Measurements from ENCODE around the gene SUCLG1. TPM values are rescaled to one million over a fixed set of nuclear protein-coding genes. Genes with fewer than 3 reads are reported as not detected.

SUCLG1 gene
- total RNA-seq, 4 donors from 2014 or later = 61.1 to 96.8 (median 92.6) TPM

DNA sequence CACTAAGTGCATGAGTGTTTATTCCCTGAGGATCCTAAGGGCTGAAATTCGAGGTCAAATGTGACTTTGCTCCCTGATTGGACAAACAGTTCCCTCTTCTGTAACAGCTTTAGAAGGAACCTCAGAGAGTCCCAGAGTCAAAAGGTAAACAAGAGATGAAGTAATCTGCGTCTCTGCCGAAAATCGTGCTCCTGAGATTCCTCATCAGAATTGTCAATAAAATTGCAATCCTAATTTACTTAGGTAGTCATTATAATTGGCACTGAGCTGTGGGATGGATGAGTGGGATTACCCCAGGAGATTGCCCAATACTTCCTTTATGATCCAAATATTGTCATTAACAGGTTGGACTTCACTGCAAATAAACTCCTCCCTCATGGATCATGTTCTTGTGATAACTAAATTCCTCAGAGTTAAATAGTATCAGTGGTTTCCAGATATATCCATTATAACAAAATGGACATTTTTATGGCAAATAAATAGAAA is 907 bp upstream of the SUCLG1 start:
- H3K27me3 ChIP-seq = no peaks in the 10 kb centered on the region
- peak overlapping the region in 3 of 4 donors; percentile 92 to 95 (median 94) for H3K27ac ChIP-seq (replicated peaks in 1 of 4)
- 12% methylated on average over 4 of the region's 4 CpGs for WGBS
- no peaks in the 10 kb centered on the region for H3K36me3 ChIP-seq
- intact Hi-C loops (cut with DNase I) = no loop called here
- TF ChIP-seq EP300 (IDR thresholded peaks at IDR 0.05) = no peak
- TF ChIP-seq, protein P1, sequence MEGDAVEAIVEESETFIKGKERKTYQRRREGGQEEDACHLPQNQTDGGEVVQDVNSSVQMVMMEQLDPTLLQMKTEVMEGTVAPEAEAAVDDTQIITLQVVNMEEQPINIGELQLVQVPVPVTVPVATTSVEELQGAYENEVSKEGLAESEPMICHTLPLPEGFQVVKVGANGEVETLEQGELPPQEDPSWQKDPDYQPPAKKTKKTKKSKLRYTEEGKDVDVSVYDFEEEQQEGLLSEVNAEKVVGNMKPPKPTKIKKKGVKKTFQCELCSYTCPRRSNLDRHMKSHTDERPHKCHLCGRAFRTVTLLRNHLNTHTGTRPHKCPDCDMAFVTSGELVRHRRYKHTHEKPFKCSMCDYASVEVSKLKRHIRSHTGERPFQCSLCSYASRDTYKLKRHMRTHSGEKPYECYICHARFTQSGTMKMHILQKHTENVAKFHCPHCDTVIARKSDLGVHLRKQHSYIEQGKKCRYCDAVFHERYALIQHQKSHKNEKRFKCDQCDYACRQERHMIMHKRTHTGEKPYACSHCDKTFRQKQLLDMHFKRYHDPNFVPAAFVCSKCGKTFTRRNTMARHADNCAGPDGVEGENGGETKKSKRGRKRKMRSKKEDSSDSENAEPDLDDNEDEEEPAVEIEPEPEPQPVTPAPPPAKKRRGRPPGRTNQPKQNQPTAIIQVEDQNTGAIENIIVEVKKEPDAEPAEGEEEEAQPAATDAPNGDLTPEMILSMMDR (IDR thresholded peaks at IDR 0.05) = no peak
- no peak for TF ChIP-seq POLR2A (IDR thresholded peaks at IDR 0.05; ENCODE audit: low read depth)
- no peak for TF ChIP-seq POLR2AphosphoS5 (IDR thresholded peaks at IDR 0.05)
- H3K4me1 ChIP-seq = peaks cover 27 to 44% (median 30%) of the 10 kb centered on the region in 4 donors
- H3K4me3 ChIP-seq = peak overlapping the region; percentile 93 to 100 (median 98)
- H3K9me3 ChIP-seq = no peaks in the 10 kb centered on the region
- no peak for DNase-seq (ENCODE audit: extremely low spot score)

DNA sequence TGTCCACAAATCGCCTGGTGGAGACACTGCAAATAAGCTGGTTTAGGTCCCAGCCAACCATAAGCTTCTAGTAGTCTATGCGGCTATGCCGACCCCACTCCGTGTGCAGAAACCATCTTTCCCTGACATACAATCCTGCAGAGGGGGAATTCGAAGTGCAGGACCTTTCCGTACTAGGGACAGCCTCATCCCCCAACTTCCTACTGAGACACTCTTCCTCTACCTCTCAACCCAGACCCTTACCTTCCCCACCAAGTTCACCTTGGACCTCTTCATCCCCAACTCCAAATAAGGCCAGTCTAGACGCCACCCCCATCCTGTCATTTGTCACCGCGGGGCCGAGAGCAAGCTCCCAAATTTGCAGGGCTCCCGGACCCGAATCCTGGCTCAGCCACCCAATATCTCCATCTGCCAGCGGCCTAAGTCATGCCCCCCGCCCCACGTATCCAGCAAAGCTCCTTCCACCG is 496 bp downstream of the SUCLG1 start:
- 2% methylated on average over 13 of the region's 16 CpGs for WGBS
- no peak for DNase-seq (ENCODE audit: extremely low spot score)
- Histone ChIP-seq H3K9me3 (no peaks in the 10 kb centered on the region), H3K4me1 (peaks cover 27 to 58% (median 42%) of the 10 kb centered on the region in 4 donors), H3K27me3 (no peaks in the 10 kb centered on the region), H3K36me3 (no peaks in the 10 kb centered on the region), H3K4me3 (peak overlapping the region; percentile 93 to 100 (median 98)), H3K27ac (replicated peaks in 1 of 4) (peak overlapping the region; percentile 92 to 95 (median 94))
- TF ChIP-seq, protein P1 (IDR thresholded peaks at IDR 0.05) = no peak
- TF ChIP-seq POLR2AphosphoS5 (IDR thresholded peaks at IDR 0.05) (no peak), EP300 (IDR thresholded peaks at IDR 0.05) (no peak), POLR2A (IDR thresholded peaks at IDR 0.05; ENCODE audit: low read depth) (no peak)
- intact Hi-C loops (cut with DNase I) = no loop called here

DNA sequence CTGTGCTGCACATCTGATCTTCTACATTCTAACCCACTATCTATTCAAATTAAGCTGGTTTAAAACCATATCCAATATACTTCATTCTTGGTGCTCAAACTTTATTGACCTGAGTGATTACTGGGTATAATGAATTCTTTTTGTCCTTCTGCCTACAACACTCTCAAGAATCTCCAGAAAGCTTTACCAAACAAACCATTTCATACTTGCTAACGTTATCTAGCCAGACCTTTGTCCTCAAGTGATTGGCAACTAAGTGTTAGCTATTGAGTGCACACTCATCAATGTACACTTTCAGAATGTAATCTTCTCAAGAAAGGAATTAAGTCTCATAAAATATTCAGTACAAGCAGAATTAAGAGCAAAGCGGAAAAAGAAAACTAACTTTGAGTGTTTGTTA is 1.4 kb downstream of the SUCLG1 start:
- intact Hi-C loops (cut with DNase I) = no loop called here
- no peak for DNase-seq (ENCODE audit: extremely low spot score)
- Histone ChIP-seq H3K9me3 (no peaks in the 10 kb centered on the region), H3K27me3 (no peaks in the 10 kb centered on the region), H3K27ac (replicated peaks in 1 of 4) (no peak overlapping the region), H3K4me1 (peaks cover 31 to 67% (median 50%) of the 10 kb centered on the region in 4 donors), H3K36me3 (no peaks in the 10 kb centered on the region), H3K4me3 (peak overlapping the region; percentile 93 to 100 (median 98))
- WGBS = 70% methylated on average over 2 of the region's 2 CpGs
- TF ChIP-seq POLR2AphosphoS5 (IDR thresholded peaks at IDR 0.05) (no peak), EP300 (IDR thresholded peaks at IDR 0.05) (no peak), POLR2A (IDR thresholded peaks at IDR 0.05; ENCODE audit: low read depth) (no peak)
- TF ChIP-seq, protein P1 (IDR thresholded peaks at IDR 0.05) = no peak

DNA sequence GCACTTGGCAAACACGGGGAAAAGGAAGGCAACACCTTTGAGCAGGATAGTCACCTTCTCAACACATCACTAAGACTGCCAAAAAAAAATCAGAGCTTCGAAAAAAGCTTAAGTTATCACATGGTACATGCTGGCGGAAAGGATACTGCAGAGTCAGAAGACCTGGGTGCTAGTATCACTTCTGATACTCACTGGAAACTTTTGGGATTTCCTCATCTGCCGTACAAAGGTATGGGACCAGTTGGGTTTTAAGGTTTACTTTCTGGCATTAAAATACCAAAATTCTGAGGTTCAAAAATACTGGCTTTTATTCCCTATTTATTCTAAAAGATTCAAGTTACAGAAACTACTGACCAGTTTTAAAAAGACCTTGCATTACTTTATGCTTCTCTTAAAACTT is 2.9 kb downstream of the SUCLG1 start:
- Histone ChIP-seq H3K4me1 (peaks cover 40 to 81% (median 58%) of the 10 kb centered on the region in 4 donors), H3K9me3 (no peaks in the 10 kb centered on the region), H3K4me3 (no peak overlapping the region), H3K27me3 (no peaks in the 10 kb centered on the region), H3K27ac (replicated peaks in 1 of 4) (no peak overlapping the region), H3K36me3 (no peaks in the 10 kb centered on the region)
- no peak for DNase-seq (ENCODE audit: extremely low spot score)
- 66% methylated on average over 4 of the region's 4 CpGs for WGBS
- TF ChIP-seq POLR2A (IDR thresholded peaks at IDR 0.05; ENCODE audit: low read depth) (no peak), EP300 (IDR thresholded peaks at IDR 0.05) (no peak), POLR2AphosphoS5 (IDR thresholded peaks at IDR 0.05) (no peak)
- TF ChIP-seq, protein P1 (IDR thresholded peaks at IDR 0.05) = no peak
- intact Hi-C loops (cut with DNase I) = no loop called here

DNA sequence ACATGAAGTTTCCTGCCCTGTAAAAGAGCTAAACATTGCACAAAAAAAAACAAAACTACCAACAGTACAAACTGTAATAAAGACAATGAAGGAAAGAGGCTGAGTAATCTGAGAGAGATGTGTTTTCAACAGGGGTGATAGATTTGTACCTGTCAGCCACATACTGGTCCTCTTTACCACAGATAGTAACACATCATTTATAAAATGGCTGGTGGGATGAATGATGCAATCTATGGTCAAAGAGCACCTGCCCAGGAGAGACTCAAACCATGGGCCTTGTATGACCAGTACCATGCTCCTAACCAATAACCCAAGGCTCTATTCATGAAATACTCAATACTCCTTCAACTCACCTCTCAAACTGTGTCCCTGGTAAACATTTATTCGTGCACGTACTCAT is 4.5 kb downstream of the SUCLG1 start:
- intact Hi-C loops (cut with DNase I) = no loop called here
- Histone ChIP-seq H3K4me3 (no peak overlapping the region), H3K9me3 (no peaks in the 10 kb centered on the region), H3K4me1 (peaks cover 50 to 86% (median 64%) of the 10 kb centered on the region in 4 donors), H3K36me3 (no peaks in the 10 kb centered on the region), H3K27me3 (no peaks in the 10 kb centered on the region), H3K27ac (replicated peaks in 1 of 4) (no peak overlapping the region)
- WGBS = 94% methylated on average over 2 of the region's 2 CpGs
- TF ChIP-seq POLR2A (IDR thresholded peaks at IDR 0.05; ENCODE audit: low read depth) = no peak
- TF ChIP-seq POLR2AphosphoS5 (IDR thresholded peaks at IDR 0.05) = no peak
- TF ChIP-seq EP300 (IDR thresholded peaks at IDR 0.05) = no peak
- TF ChIP-seq, protein P1 (IDR thresholded peaks at IDR 0.05) = no peak
- no peak for DNase-seq (ENCODE audit: extremely low spot score)

Measured in esophagus muscularis mucosa (tissue), 4 donors.